Nephron progenitor cell (in vitro differentiated cells): ENCODE measurements around the gene MYH4.

Source experiments
- DNase-seq: peaks from one replicate; pipeline ENCODE4 v3.0.0; 2021
- H3K27ac Mint-ChIP-seq: 2 replicates; pipeline ENCODE4 v1.8.0; 2021; ENCODE audit warnings: mild to moderate bottlenecking, moderate library complexity, mixed read lengths
- H3K27me3 Mint-ChIP-seq: 2 replicates; pipeline ENCODE4 v1.8.0; 2021; ENCODE audit warnings: mild to moderate bottlenecking, low read depth, mixed read lengths; ENCODE audit not compliant: poor library complexity
- H3K36me3 Mint-ChIP-seq: 2 replicates; pipeline ENCODE4 v1.8.0; 2021; ENCODE audit warnings: low read depth, mixed read lengths
- H3K4me1 Mint-ChIP-seq: 2 replicates; pipeline ENCODE4 v1.8.0; 2021; ENCODE audit warnings: mixed read lengths
- H3K4me3 Mint-ChIP-seq: 2 replicates; pipeline ENCODE4 v1.8.0; 2021; ENCODE audit warnings: mild to moderate bottlenecking, moderate library complexity, mixed read lengths
- H3K9me3 Mint-ChIP-seq: 2 replicates; pipeline ENCODE4 v1.8.0; 2021; ENCODE audit warnings: mild to moderate bottlenecking, moderate library complexity, mixed read lengths
- TF ChIP-seq, protein P1 (sequence below): fragments of 200-600 bp; sonication (generic); IDR thresholded peaks from 2 replicates; pipeline ENCODE4 v1.5.0; 2021; ENCODE audit warnings: antibody characterized with exemption

MYH4 gene

DNA sequence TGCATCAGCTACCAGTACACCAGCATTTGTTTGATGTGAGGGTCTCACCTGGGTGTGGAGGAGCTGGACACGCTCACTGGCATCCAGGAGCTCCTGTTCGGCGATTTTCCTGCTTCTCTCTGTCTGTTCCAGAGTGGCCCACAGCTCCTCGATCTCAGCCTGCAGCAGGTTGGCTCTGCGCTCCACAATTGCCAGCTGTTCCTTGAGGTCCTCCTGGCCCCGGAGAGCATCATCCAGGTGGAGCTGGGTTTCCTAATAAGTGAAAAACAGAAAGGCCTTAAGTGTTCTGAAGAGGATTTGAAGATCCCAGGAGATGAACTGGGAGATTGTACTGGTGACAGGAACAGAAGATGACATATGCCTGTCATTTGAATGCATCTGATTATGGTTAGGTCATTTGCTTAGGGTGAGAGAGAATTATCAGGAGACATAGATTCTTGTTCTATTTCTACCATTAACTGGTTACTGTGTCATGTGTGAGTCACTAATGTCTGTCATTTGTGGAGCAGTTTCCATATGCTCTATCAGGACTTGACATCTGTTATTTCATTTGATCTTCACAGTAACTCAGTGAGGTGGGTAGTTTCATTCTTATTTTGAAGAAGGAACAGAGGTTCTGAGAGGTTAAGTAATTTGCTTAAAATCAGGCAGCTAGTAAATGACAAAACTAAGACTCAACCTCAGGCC is 75.0 kb downstream of the MYH4 start:
- TF ChIP-seq, protein P1, sequence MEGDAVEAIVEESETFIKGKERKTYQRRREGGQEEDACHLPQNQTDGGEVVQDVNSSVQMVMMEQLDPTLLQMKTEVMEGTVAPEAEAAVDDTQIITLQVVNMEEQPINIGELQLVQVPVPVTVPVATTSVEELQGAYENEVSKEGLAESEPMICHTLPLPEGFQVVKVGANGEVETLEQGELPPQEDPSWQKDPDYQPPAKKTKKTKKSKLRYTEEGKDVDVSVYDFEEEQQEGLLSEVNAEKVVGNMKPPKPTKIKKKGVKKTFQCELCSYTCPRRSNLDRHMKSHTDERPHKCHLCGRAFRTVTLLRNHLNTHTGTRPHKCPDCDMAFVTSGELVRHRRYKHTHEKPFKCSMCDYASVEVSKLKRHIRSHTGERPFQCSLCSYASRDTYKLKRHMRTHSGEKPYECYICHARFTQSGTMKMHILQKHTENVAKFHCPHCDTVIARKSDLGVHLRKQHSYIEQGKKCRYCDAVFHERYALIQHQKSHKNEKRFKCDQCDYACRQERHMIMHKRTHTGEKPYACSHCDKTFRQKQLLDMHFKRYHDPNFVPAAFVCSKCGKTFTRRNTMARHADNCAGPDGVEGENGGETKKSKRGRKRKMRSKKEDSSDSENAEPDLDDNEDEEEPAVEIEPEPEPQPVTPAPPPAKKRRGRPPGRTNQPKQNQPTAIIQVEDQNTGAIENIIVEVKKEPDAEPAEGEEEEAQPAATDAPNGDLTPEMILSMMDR = no peak
- Mint-ChIP-seq H3K9me3 (peaks cover under 1% of the 10 kb centered on the region), H3K27me3 (peaks cover 6% of the 10 kb centered on the region), H3K4me3 (no peak overlapping the region), H3K27ac (no peak overlapping the region), H3K4me1 (peaks cover under 1% of the 10 kb centered on the region), H3K36me3 (no peaks in the 10 kb centered on the region)
- no peak for DNase-seq
